Measurements from ENCODE around the gene CKAP4.
A peak's percentile ranks its signal among the peaks of the same experiment; 100 is the strongest.

CKAP4 gene

DNA sequence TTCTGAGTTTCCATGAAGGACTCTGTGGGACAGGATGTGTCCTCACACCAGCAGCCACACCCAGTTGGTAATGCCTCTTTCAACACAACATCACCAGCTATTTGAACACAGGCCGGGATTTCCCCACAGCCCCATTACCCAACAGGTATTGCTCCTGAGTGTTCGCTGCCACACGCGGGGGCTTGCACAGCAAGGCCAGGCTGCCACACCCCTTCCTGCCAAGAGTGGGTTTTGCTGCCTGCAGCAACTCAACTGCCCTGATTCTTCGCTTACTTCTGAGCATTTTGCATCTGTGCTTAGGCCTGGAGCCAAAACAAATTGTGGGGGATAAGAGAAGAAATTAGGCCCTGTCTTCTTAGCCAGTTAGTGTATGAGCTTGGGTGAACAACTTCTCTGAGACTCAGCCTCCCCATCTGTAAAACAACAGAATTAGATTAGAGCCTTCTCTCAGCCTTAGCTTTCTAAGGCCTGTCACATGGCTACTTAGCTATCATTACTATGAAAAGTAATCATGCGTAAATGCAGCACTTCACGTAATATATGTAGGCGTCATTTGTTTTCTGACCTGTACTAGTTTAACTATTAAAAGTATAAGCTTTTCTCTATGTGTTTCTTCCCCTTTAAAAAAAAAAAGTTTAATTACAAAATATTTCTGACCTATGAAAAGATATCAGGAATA is 20.0 kb downstream of the CKAP4 start:
- Histone ChIP-seq H3K36me3 (ENCODE audit: insufficient read depth, low read length) (no peaks in the 10 kb centered on the region), H3F3A (ENCODE audit: insufficient read depth, low read length) (no peaks in the 10 kb centered on the region), H3K9me3 (ENCODE audit: low read length) (no peaks in the 10 kb centered on the region), H3K9me2 (ENCODE audit: low read depth, low read length) (no peaks in the 10 kb centered on the region), H3K4me1 (ENCODE audit: insufficient read depth, low read length, severe bottlenecking) (peaks cover 14% of the 10 kb centered on the region), H3K27me3 (ENCODE audit: insufficient read depth, low read length) (no peaks in the 10 kb centered on the region), H3K27ac (ENCODE audit: low read depth, low read length, poor library complexity, severe bottlenecking) (peak overlapping the region; percentile 23), H3K79me2 (ENCODE audit: insufficient read depth, low read length) (no peaks in the 10 kb centered on the region), H3K4me2 (ENCODE audit: low read length) (0 out of 2 replicates have a peak overlapping the region, but pooled peaks have one; percentile 19), H4K20me1 (ENCODE audit: insufficient read depth, low read length) (no peaks in the 10 kb centered on the region), H2AFZ (ENCODE audit: low read length) (no peak overlapping the region), H3K4me3 (ENCODE audit: low read depth, low read length, poor library complexity, severe bottlenecking) (no peak overlapping the region), H3K9ac (ENCODE audit: low read length) (no peak overlapping the region)
- no peak for TF ChIP-seq EZH2 (IDR thresholded peaks at IDR 0.05; ENCODE audit: borderline replicate concordance, low read length)
- TF ChIP-seq, protein P1, sequence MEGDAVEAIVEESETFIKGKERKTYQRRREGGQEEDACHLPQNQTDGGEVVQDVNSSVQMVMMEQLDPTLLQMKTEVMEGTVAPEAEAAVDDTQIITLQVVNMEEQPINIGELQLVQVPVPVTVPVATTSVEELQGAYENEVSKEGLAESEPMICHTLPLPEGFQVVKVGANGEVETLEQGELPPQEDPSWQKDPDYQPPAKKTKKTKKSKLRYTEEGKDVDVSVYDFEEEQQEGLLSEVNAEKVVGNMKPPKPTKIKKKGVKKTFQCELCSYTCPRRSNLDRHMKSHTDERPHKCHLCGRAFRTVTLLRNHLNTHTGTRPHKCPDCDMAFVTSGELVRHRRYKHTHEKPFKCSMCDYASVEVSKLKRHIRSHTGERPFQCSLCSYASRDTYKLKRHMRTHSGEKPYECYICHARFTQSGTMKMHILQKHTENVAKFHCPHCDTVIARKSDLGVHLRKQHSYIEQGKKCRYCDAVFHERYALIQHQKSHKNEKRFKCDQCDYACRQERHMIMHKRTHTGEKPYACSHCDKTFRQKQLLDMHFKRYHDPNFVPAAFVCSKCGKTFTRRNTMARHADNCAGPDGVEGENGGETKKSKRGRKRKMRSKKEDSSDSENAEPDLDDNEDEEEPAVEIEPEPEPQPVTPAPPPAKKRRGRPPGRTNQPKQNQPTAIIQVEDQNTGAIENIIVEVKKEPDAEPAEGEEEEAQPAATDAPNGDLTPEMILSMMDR (IDR thresholded peaks at IDR 0.05; ENCODE audit: low read length), result no peak

DNA sequence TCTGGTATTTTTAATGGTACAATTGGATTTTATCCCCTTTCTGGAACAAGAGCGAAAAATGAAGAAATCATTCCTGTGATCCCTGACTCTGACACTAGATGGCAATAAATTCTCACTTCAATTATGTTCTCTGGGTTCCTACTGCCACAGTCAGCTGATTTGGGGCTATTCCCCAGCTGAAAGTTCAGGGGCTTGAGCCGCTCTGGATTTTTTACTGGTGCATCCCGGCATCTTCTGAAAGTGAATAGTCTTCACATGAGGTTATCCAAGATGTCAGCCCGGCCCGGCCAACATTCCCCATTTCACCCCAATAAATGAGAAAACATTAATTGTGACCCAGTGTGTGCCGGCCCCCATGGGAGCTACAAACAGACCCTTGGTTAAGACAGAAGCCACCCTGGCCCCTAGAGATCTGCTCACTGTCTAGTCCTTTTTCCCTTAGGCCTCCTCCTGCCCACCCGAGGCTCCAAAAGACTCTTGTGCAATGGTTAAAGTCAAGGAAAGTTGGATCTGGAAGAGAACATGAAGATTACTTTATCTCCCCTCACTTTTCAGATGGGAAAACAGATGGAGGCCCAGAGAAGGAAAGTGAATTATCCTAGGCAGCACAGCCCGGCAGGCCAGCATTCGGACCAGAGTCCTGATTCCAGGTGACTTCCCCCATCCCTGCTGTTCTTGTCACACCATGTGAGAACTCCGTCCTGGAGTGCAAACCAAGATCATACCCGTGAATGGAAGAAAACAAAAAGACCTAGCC is 20.8 kb downstream of the CKAP4 start:
- H3K27me3 ChIP-seq (ENCODE audit: insufficient read depth, low read length), result no peaks in the 10 kb centered on the region
- H4K20me1 ChIP-seq (ENCODE audit: insufficient read depth, low read length), result no peaks in the 10 kb centered on the region
- TF ChIP-seq, protein P1 (IDR thresholded peaks at IDR 0.05; ENCODE audit: low read length), result peak; percentile 51
- TF ChIP-seq EZH2 (IDR thresholded peaks at IDR 0.05; ENCODE audit: borderline replicate concordance, low read length), result no peak
- H2AFZ ChIP-seq (ENCODE audit: low read length), result no peak overlapping the region
- no peak overlapping the region for H3K4me3 ChIP-seq (ENCODE audit: low read depth, low read length, poor library complexity, severe bottlenecking)
- no peaks in the 10 kb centered on the region for H3K9me3 ChIP-seq (ENCODE audit: low read length)
- no peaks in the 10 kb centered on the region for H3F3A ChIP-seq (ENCODE audit: insufficient read depth, low read length)
- no peaks in the 10 kb centered on the region for H3K36me3 ChIP-seq (ENCODE audit: insufficient read depth, low read length)
- no peak overlapping the region for H3K9ac ChIP-seq (ENCODE audit: low read length)
- H3K27ac ChIP-seq (ENCODE audit: low read depth, low read length, poor library complexity, severe bottlenecking), result peak overlapping the region; percentile 23
- no peaks in the 10 kb centered on the region for H3K79me2 ChIP-seq (ENCODE audit: insufficient read depth, low read length)
- H3K4me2 ChIP-seq (ENCODE audit: low read length), result no peak overlapping the region
- H3K4me1 ChIP-seq (ENCODE audit: insufficient read depth, low read length, severe bottlenecking), result peaks cover 14% of the 10 kb centered on the region
- no peaks in the 10 kb centered on the region for H3K9me2 ChIP-seq (ENCODE audit: low read depth, low read length)

DNA sequence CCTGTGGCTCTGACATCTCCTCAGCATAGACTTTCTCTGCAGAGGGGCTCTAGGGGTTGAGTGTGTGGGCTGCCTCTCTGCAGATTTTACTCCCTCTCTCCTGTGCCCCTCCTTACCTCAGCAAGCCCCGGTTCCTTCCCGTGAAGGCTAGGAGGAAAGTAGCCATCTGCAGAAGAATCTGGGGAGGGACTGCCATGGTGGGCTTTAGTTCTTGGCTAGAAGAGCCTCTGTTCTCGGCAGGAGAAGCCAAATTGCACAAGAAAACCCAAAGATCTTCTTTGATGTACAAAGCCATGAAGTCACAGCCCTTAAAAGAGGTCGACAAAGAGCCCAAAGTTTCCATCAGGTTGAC is 23.5 kb downstream of the CKAP4 start:
- H3K4me1 ChIP-seq (ENCODE audit: insufficient read depth, low read length, severe bottlenecking), result peaks cover 14% of the 10 kb centered on the region
- H3K9me2 ChIP-seq (ENCODE audit: low read depth, low read length), result no peaks in the 10 kb centered on the region
- no peaks in the 10 kb centered on the region for H3F3A ChIP-seq (ENCODE audit: insufficient read depth, low read length)
- H3K27ac ChIP-seq (ENCODE audit: low read depth, low read length, poor library complexity, severe bottlenecking), result no peak overlapping the region
- no peaks in the 10 kb centered on the region for H4K20me1 ChIP-seq (ENCODE audit: insufficient read depth, low read length)
- H3K4me3 ChIP-seq (ENCODE audit: low read depth, low read length, poor library complexity, severe bottlenecking), result no peak overlapping the region
- H3K9me3 ChIP-seq (ENCODE audit: low read length), result no peaks in the 10 kb centered on the region
- no peak overlapping the region for H3K4me2 ChIP-seq (ENCODE audit: low read length)
- no peaks in the 10 kb centered on the region for H3K36me3 ChIP-seq (ENCODE audit: insufficient read depth, low read length)
- no peaks in the 10 kb centered on the region for H3K79me2 ChIP-seq (ENCODE audit: insufficient read depth, low read length)
- H3K27me3 ChIP-seq (ENCODE audit: insufficient read depth, low read length), result no peaks in the 10 kb centered on the region
- H2AFZ ChIP-seq (ENCODE audit: low read length), result no peak overlapping the region
- no peak overlapping the region for H3K9ac ChIP-seq (ENCODE audit: low read length)
- TF ChIP-seq, protein P1 (IDR thresholded peaks at IDR 0.05; ENCODE audit: low read length), result no peak
- no peak for TF ChIP-seq EZH2 (IDR thresholded peaks at IDR 0.05; ENCODE audit: borderline replicate concordance, low read length)

All from OCI-LY1 (cell line).